H1 (cell line): Measurements from ENCODE around the gene SATL1. TPM values are rescaled to one million over a fixed set of nuclear protein-coding genes. Genes with fewer than 3 reads are reported as not detected.

Source experiments
- CTCF ChIA-PET: fragments of 300-600 bp; sonication (Branson Sonifier 250); formaldehyde crosslinking; loops from one replicate; lab custom pipeline; 2021; ENCODE audit not compliant: partially characterized antibody; lab: Charles Lee
- POLR2A ChIA-PET: fragments of 300-600 bp; sonication (Branson Sonifier 250); formaldehyde crosslinking; loops from one replicate; lab custom pipeline; 2021; ENCODE audit warnings: inconsistent platforms; ENCODE audit not compliant: partially characterized antibody; lab: Charles Lee
- DNase-seq, 2 experiments: peaks; one replicate each; pipeline versions ENCODE4 v3.0.0 to v3.0.0-alpha.2; 2010 to 2022; ENCODE audit warnings: low spot score in 2 of 2, low read depth in 1 of 2, mixed read lengths in 1 of 2
- FAIRE-seq: peaks from 2 replicates; lab custom pipeline; 2011; peaks lifted over from hg19 to GRCh38; lab: Jason Lieb, UNC
- H2AFZ ChIP-seq: 2 replicates; pipeline ENCODE4 v1.8.1; 2012; ENCODE audit warnings: low read length, inconsistent platforms
- H2AK5ac ChIP-seq: 2 replicates; pipeline ENCODE4 v1.6.1; 2013; ENCODE audit warnings: low read depth, low read length
- H2BK120ac ChIP-seq: replicated peaks from 2 replicates; pipeline ENCODE3; 2013; ENCODE audit warnings: low read depth, low read length, inconsistent platforms
- H2BK12ac ChIP-seq: 2 replicates; pipeline ENCODE4 v1.6.1; 2013; ENCODE audit warnings: low read depth, low read length
- H2BK15ac ChIP-seq: 2 replicates; pipeline ENCODE4 v1.6.1; 2013; ENCODE audit warnings: low read length
- H2BK20ac ChIP-seq: 2 replicates; pipeline ENCODE4 v1.6.1; 2013; ENCODE audit warnings: low read length
- H2BK5ac ChIP-seq: 2 replicates; pipeline ENCODE4 v1.6.1; 2013; ENCODE audit warnings: low read depth, low read length
- H3K14ac ChIP-seq: 2 replicates; pipeline ENCODE4 v1.6.1; 2013; ENCODE audit warnings: inconsistent platforms; ENCODE audit not compliant: insufficient read length
- H3K18ac ChIP-seq: 2 replicates; pipeline ENCODE4 v1.6.1; 2013; ENCODE audit warnings: low read length; ENCODE audit errors: extremely low read depth
- H3K23ac ChIP-seq: 2 replicates; pipeline ENCODE4 v1.6.1; 2013; ENCODE audit warnings: inconsistent platforms; ENCODE audit not compliant: insufficient read length
- H3K23me2 ChIP-seq: 2 replicates; pipeline ENCODE4 v1.6.1; 2013; ENCODE audit warnings: low read depth, low read length
- H3K27ac ChIP-seq: 2 replicates; pipeline ENCODE4 v1.6.1; 2011; ENCODE audit warnings: low read depth, low read length, inconsistent platforms
- H3K27me3 ChIP-seq, 4 experiments: replicated peaks in 1 of 4; 1 replicate in 1 of 4; 2 replicates in 3 of 4; pipeline versions ENCODE4 v1.6.1 to v1.8.1; 2011 to 2013; ENCODE audit warnings: low read length in 3 of 4, mild to moderate bottlenecking in 3 of 4, inconsistent platforms in 2 of 4, mixed read lengths in 2 of 4, moderate library complexity in 1 of 4; ENCODE audit not compliant: control insufficient read depth in 3 of 4, insufficient read depth in 3 of 4; ENCODE audit errors: extremely low read depth in 1 of 4
- H3K36me3 ChIP-seq, 4 experiments: 2 replicates each; pipeline versions ENCODE4 v1.6.1 to v1.8.1; 2011 to 2013; ENCODE audit warnings: mild to moderate bottlenecking in 4 of 4, low read length in 3 of 4, moderate library complexity in 2 of 4, control low read depth in 1 of 4, inconsistent platforms in 1 of 4; ENCODE audit not compliant: insufficient read depth in 4 of 4, control insufficient read depth in 2 of 4
- H3K4ac ChIP-seq: replicated peaks from 2 replicates; pipeline ENCODE3; 2013; ENCODE audit warnings: low read length, low read depth, mixed read lengths, inconsistent platforms; ENCODE audit not compliant: insufficient read length
- H3K4me1 ChIP-seq, 4 experiments: replicated peaks in 1 of 4; 1 replicate in 1 of 4; 2 replicates in 3 of 4; pipeline versions ENCODE4 v1.6.1 to v1.8.1; 2011 to 2013; ENCODE audit warnings: low read length in 3 of 4, inconsistent platforms in 2 of 4, mixed read lengths in 1 of 4; ENCODE audit not compliant: insufficient read depth in 4 of 4, control insufficient read depth in 3 of 4
- H3K4me2 ChIP-seq, 2 experiments: 2 replicates each; pipeline versions ENCODE4 v1.6.1 to v1.8.1; 2011 to 2013; ENCODE audit warnings: low read depth in 2 of 2, low read length in 2 of 2, control low read depth in 1 of 2, inconsistent platforms in 1 of 2, mild to moderate bottlenecking in 1 of 2; ENCODE audit not compliant: insufficient read depth in 1 of 2
- H3K4me3 ChIP-seq, 4 experiments: fragments of 200-600, 300-600 bp in 1 of 4; sonication (generic), shearing (Covaris generic), sonication (Bioruptor Twin) in 1 of 4; 2 replicates each; pipeline versions ENCODE4 v1.5.1 to v1.8.1; 2011 to 2016; ENCODE audit warnings: low read length in 4 of 4, low read depth in 3 of 4, control low read depth in 2 of 4, inconsistent platforms in 2 of 4, mild to moderate bottlenecking in 2 of 4, mixed read lengths in 1 of 4, moderate library complexity in 1 of 4; ENCODE audit not compliant: insufficient read depth in 2 of 4; ENCODE audit errors: extremely low read depth in 1 of 4
- H3K56ac ChIP-seq: replicated peaks from 2 replicates; pipeline ENCODE3; 2013; ENCODE audit warnings: low read depth, mild to moderate bottlenecking, mixed read lengths, low read length, inconsistent platforms; ENCODE audit not compliant: insufficient read length
- H3K79me1 ChIP-seq: 2 replicates; pipeline ENCODE4 v1.6.1; 2013; ENCODE audit warnings: low read depth, low read length, control low read depth
- H3K79me2 ChIP-seq, 2 experiments: 2 replicates each; pipeline versions ENCODE4 v1.6.1 to v1.8.1; 2012 to 2013; ENCODE audit warnings: low read length in 2 of 2, mild to moderate bottlenecking in 2 of 2, inconsistent platforms in 1 of 2; ENCODE audit not compliant: insufficient read depth in 2 of 2, control insufficient read depth in 1 of 2
- H3K9ac ChIP-seq, 4 experiments: replicated peaks in 1 of 4; 1 replicate in 1 of 4; 2 replicates in 3 of 4; pipeline versions ENCODE4 v1.6.1 to v1.8.1; 2011 to 2013; ENCODE audit warnings: low read depth in 3 of 4, low read length in 3 of 4, control low read depth in 2 of 4, mild to moderate bottlenecking in 2 of 4, moderate library complexity in 2 of 4, inconsistent platforms in 1 of 4; ENCODE audit errors: extremely low read depth in 1 of 4
- H3K9me3 ChIP-seq, 2 experiments: 2 replicates each; pipeline versions ENCODE4 v1.6.1 to v1.8.1; 2012 to 2013; ENCODE audit warnings: mild to moderate bottlenecking in 2 of 2, moderate library complexity in 2 of 2, control low read depth in 1 of 2, inconsistent platforms in 1 of 2, low read depth in 1 of 2, low read length in 1 of 2, mixed read lengths in 1 of 2; ENCODE audit not compliant: insufficient read depth in 2 of 2
- H4K20me1 ChIP-seq, 2 experiments: replicated peaks in 1 of 2; 2 replicates each; pipeline versions ENCODE3 to v1.8.1; 2011 to 2013; ENCODE audit warnings: inconsistent platforms in 2 of 2, low read length in 2 of 2, mild to moderate bottlenecking in 1 of 2; ENCODE audit not compliant: insufficient read depth in 2 of 2, control insufficient read depth in 1 of 2
- H4K5ac ChIP-seq: 2 replicates; pipeline ENCODE4 v1.6.1; 2013; ENCODE audit warnings: low read length, low read depth, mixed read lengths, inconsistent platforms; ENCODE audit not compliant: insufficient read length
- H4K8ac ChIP-seq: 2 replicates; pipeline ENCODE4 v1.8.0; 2013; ENCODE audit warnings: mild to moderate bottlenecking, moderate library complexity, low read length, inconsistent platforms; ENCODE audit not compliant: insufficient read depth; ENCODE audit errors: extremely low read depth
- H4K91ac ChIP-seq: replicated peaks from 2 replicates; pipeline ENCODE3; 2013; ENCODE audit warnings: low read length, mixed read lengths, inconsistent platforms; ENCODE audit not compliant: insufficient read length
- ATF3 ChIP-seq: IDR thresholded peaks from 2 replicates; pipeline ENCODE4 v1.6.1; 2011; ENCODE audit warnings: low read depth, mild to moderate bottlenecking, low read length; ENCODE audit not compliant: insufficient read depth
- CHD1 ChIP-seq: IDR thresholded peaks from 2 replicates; pipeline ENCODE4 v1.6.1; 2012; ENCODE audit warnings: low read depth, low read length, improper control_type of control experiment
- CREB1 ChIP-seq: IDR thresholded peaks from 2 replicates; pipeline ENCODE4 v1.6.1; 2012; ENCODE audit warnings: inconsistent platforms
- EP300 ChIP-seq, 2 experiments: IDR thresholded peaks; 1 replicate in 1 of 2; 2 replicates in 1 of 2; pipeline ENCODE4 v1.6.1; 2011 to 2012; ENCODE audit warnings: low read depth in 2 of 2, low read length in 2 of 2, mild to moderate bottlenecking in 2 of 2, borderline replicate concordance in 1 of 2, inconsistent platforms in 1 of 2, moderate library complexity in 1 of 2
- HDAC6 ChIP-seq: IDR thresholded peaks from one replicate; pipeline ENCODE4 v1.7.1; 2012; ENCODE audit warnings: low read depth, mild to moderate bottlenecking, inconsistent platforms, low read length, moderate library complexity
- KDM5A ChIP-seq: fragments of 200-600 bp; IDR thresholded peaks from 2 replicates; pipeline ENCODE4 v1.7.1; 2012; ENCODE audit warnings: mild to moderate bottlenecking, low read length, inconsistent platforms, mixed read lengths
- RAD21 ChIP-seq, 2 experiments: IDR thresholded peaks in 1 of 2; conservative IDR thresholded peaks in 1 of 2; 2 replicates each; pipeline ENCODE4 v1.6.1; 2011; ENCODE audit warnings: low read depth in 2 of 2, low read length in 2 of 2, improper control_type of control experiment in 1 of 2, inconsistent platforms in 1 of 2, mild to moderate bottlenecking in 1 of 2, moderate library complexity in 1 of 2
- TCF12 ChIP-seq: IDR thresholded peaks from 2 replicates; pipeline ENCODE4 v1.6.1; 2011; ENCODE audit warnings: low read depth, mild to moderate bottlenecking, low read length
- YY1 ChIP-seq: IDR thresholded peaks from 2 replicates; pipeline ENCODE4 v1.6.1; 2011; ENCODE audit warnings: low read depth, mild to moderate bottlenecking, low read length
- whole genome bisulfite sequencing, 2 experiments: shearing (Covaris generic) in 1 of 2; methylation state at CpG; one replicate each; pipeline versions ENCODE4 v1.1.6 to v1.1.7; 2013 to 2015; ENCODE audit warnings: low lambda C conversion rate in 2 of 2, mixed read lengths in 2 of 2, inconsistent platforms in 1 of 2, low coverage in 1 of 2, missing lambda C conversion rate in 1 of 2; ENCODE audit not compliant: insufficient replicate concordance in 2 of 2, insufficient coverage in 1 of 2, insufficient read length in 1 of 2; ENCODE audit errors: extremely low coverage in 1 of 2, missing lambda C conversion rate in 1 of 2; 5-methylcytosine and 5-hydroxymethylcytosine counted together
- polyA plus RNA-seq, 7 experiments: library from polyadenylated mRNA; depleted of rRNA in 3 of 7; stranded (reverse) in 5 of 7; unstranded in 2 of 7; fragments of >200 nt in 5 of 7; fragments of 200-250 nt in 2 of 7; gene quantifications; 1 replicate in 5 of 7; 2 replicates in 1 of 7; 4 replicates in 1 of 7; pipeline versions ENCODE4 v1.2.1 to v1.2.3, GENCODE V29; 2011 to 2013; ENCODE audit warnings: missing spikeins in 2 of 7, mixed read lengths in 2 of 7
- total RNA-seq: library from RNA; stranded (reverse); fragmentation: NEBNext Ultra II Directional; extraction: Animal tissue kit (Norgen Biotek cat#: 25700); gene quantifications from 2 replicates; pipeline ENCODE4 v1.2.1, GENCODE V29; 2021
- TF ChIP-seq, protein P1 (sequence below): IDR thresholded peaks from 2 replicates; pipeline ENCODE4 v1.6.1; 2012; ENCODE audit warnings: low read length, inconsistent platforms

Gene SATL1
- total and polyA plus RNA-seq, 2 of the 8 experiments (the other 6 are each of a cell fraction or from before 2014, with no cell fraction given) = 0.06 to 0.17 TPM

GRCh38 chrX:85213792-85214530, 29.6 kb downstream of the SATL1 start:
- 71% methylated on average over 3 of the region's 3 CpGs; no CpG with 5 or more reads in 1 of the 2 experiments for whole genome bisulfite sequencing, 2 experiments
- H2AK5ac ChIP-seq = no peak overlapping the region

More at GRCh38 chrX:85213792-85214530, 29.6 kb downstream of the SATL1 start:
- H3K27ac ChIP-seq = no peak overlapping the region
- H2BK15ac ChIP-seq = no peak overlapping the region
- H3K79me1 ChIP-seq = no peaks in the 10 kb centered on the region
- H3K4me2 ChIP-seq = no peak overlapping the region
- no peak overlapping the region for H3K18ac ChIP-seq
- no peaks in the 10 kb centered on the region for H4K20me1 ChIP-seq
- no peak overlapping the region for H3K4me3 ChIP-seq
- H2BK20ac ChIP-seq = no peak overlapping the region
- ChIA-PET CTCF (no interaction called here), POLR2A (no interaction called here)
- H3K4me1 ChIP-seq = no peaks in the 10 kb centered on the region
- H3K27me3 ChIP-seq = no peaks in the 10 kb centered on the region
- no peak for TF ChIP-seq CREB1
- TF ChIP-seq, protein P1, sequence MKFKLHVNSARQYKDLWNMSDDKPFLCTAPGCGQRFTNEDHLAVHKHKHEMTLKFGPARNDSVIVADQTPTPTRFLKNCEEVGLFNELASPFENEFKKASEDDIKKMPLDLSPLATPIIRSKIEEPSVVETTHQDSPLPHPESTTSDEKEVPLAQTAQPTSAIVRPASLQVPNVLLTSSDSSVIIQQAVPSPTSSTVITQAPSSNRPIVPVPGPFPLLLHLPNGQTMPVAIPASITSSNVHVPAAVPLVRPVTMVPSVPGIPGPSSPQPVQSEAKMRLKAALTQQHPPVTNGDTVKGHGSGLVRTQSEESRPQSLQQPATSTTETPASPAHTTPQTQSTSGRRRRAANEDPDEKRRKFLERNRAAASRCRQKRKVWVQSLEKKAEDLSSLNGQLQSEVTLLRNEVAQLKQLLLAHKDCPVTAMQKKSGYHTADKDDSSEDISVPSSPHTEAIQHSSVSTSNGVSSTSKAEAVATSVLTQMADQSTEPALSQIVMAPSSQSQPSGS = no peak
- TF ChIP-seq CHD1 = no peak
- no peak for TF ChIP-seq EP300 (IDR thresholded peaks at IDR 0.05; ENCODE audit: borderline replicate concordance in 1 of 2, low read depth in 2 of 2, low read length in 2 of 2)
- no peak for TF ChIP-seq RAD21 (IDR thresholded peaks at IDR 0.05 in 1 of 2, conservative IDR thresholded peaks at IDR 0.05 in 1 of 2; ENCODE audit: low read depth in 2 of 2, low read length in 2 of 2)
- TF ChIP-seq YY1 = no peak
- no peak for TF ChIP-seq TCF12
- no peak for TF ChIP-seq HDAC6
- TF ChIP-seq ATF3 = no peak
- no peak for TF ChIP-seq KDM5A
- H2BK5ac ChIP-seq = no peak overlapping the region
- no peaks in the 10 kb centered on the region for H3K23me2 ChIP-seq
- H3K36me3 ChIP-seq = no peaks in the 10 kb centered on the region
- DNase-seq (no peak), FAIRE-seq (no peak)
- no peak overlapping the region for H3K9ac ChIP-seq
- H3K23ac ChIP-seq = no peak overlapping the region
- H4K91ac ChIP-seq = no peak overlapping the region
- no peak overlapping the region for H4K8ac ChIP-seq
- no peak overlapping the region for H2AFZ ChIP-seq
- H3K4ac ChIP-seq = no peak overlapping the region
- H2BK12ac ChIP-seq = no peak overlapping the region
- H3K9me3 ChIP-seq = no peaks in the 10 kb centered on the region
- no peaks in the 10 kb centered on the region for H3K79me2 ChIP-seq
- no peak overlapping the region for H2BK120ac ChIP-seq
- no peak overlapping the region for H3K14ac ChIP-seq
- H4K5ac ChIP-seq = no peak overlapping the region
- H3K56ac ChIP-seq = no peak overlapping the region
